DOHH2 (cell line): Measurements from ENCODE around the gene PMEL.

Experiments
- H3F3A ChIP-seq: fragments of 200-600 bp; sonication (generic), shearing (Covaris generic); 2 replicates; pipeline ENCODE4 v1.6.0; 2016; ENCODE audit warnings: antibody characterized with exemption, mild to moderate bottlenecking; ENCODE audit not compliant: control insufficient read depth, insufficient read depth
- H3K27ac ChIP-seq: fragments of 200-600 bp; sonication (generic); 2 replicates; pipeline ENCODE4 v1.5.1; 2014; ENCODE audit warnings: low read depth, mild to moderate bottlenecking, low read length, moderate library complexity
- H3K27me3 ChIP-seq: fragments of 200-600 bp; sonication (generic); 2 replicates; pipeline ENCODE4 v1.6.1; 2014; ENCODE audit warnings: mild to moderate bottlenecking, low read length, mixed read lengths; ENCODE audit not compliant: control insufficient read depth
- H3K36me3 ChIP-seq: fragments of 200-600 bp; sonication (generic); 2 replicates; pipeline ENCODE4 v1.6.1; 2014; ENCODE audit warnings: mild to moderate bottlenecking, low read length, moderate library complexity, mixed read lengths; ENCODE audit not compliant: control insufficient read depth
- H3K4me1 ChIP-seq: fragments of 200-600 bp; sonication (generic); 2 replicates; pipeline ENCODE4 v1.6.1; 2014; ENCODE audit warnings: mild to moderate bottlenecking, low read length, mixed read lengths; ENCODE audit not compliant: control insufficient read depth
- H3K4me2 ChIP-seq: fragments of 200-600 bp; sonication (generic); 2 replicates; pipeline ENCODE4 v1.6.0; 2014; ENCODE audit warnings: mild to moderate bottlenecking, low read length, moderate library complexity
- H3K4me3 ChIP-seq: fragments of 200-600 bp; sonication (generic); 2 replicates; pipeline ENCODE4 v1.5.1; 2014; ENCODE audit warnings: mild to moderate bottlenecking, low read length, mixed read lengths
- H3K79me2 ChIP-seq: fragments of 200-600 bp; sonication (generic); 2 replicates; pipeline ENCODE4 v1.6.1; 2014; ENCODE audit warnings: mild to moderate bottlenecking, low read length, mixed read lengths; ENCODE audit not compliant: control insufficient read depth
- H3K9me2 ChIP-seq: fragments of 200-600 bp; sonication (generic); replicated peaks from 2 replicates; pipeline ENCODE4 v1.6.1; 2014; ENCODE audit warnings: mild to moderate bottlenecking, low read length, mixed read lengths; ENCODE audit not compliant: control insufficient read depth
- H3K9me3 ChIP-seq: fragments of 200-600 bp; sonication (generic); 2 replicates; pipeline ENCODE4 v1.6.1; 2014; ENCODE audit warnings: antibody characterized with exemption, low read length, mixed read lengths; ENCODE audit not compliant: control insufficient read depth, insufficient read depth
- H4K20me1 ChIP-seq: fragments of 200-600 bp; sonication (generic); 2 replicates; pipeline ENCODE4 v1.6.0; 2014; ENCODE audit warnings: low read depth, mild to moderate bottlenecking, antibody characterized with exemption, low read length, moderate library complexity; ENCODE audit not compliant: control insufficient read depth, insufficient read depth
- CTCF ChIP-seq: fragments of 200-600 bp; sonication (generic); IDR thresholded peaks from one replicate; pipeline ENCODE4 v1.5.1; 2014; ENCODE audit warnings: antibody characterized with exemption, mild to moderate bottlenecking, low read depth, low read length; ENCODE audit not compliant: poor library complexity, severe bottlenecking
- EZH2phosphoT487 ChIP-seq: fragments of 200-600 bp; sonication (generic); IDR thresholded peaks from 2 replicates; pipeline ENCODE4 v1.6.1; 2017; ENCODE audit warnings: borderline replicate concordance, mild to moderate bottlenecking, antibody characterized with exemption, low read length, moderate library complexity, mixed read lengths

Gene PMEL

GRCh38 chr12:55938826-55939501 lies 26.9 kb downstream of the PMEL start:
- peaks cover 13% of the 10 kb centered on the region for H3K4me1 ChIP-seq
- no peaks in the 10 kb centered on the region for H3K9me3 ChIP-seq
- H3K4me3 ChIP-seq: no peak overlapping the region
- H3K27ac ChIP-seq: no peak overlapping the region
- no peaks in the 10 kb centered on the region for H3K9me2 ChIP-seq
- no peaks in the 10 kb centered on the region for H3K27me3 ChIP-seq
- peaks cover 12% of the 10 kb centered on the region for H3K79me2 ChIP-seq
- no peak overlapping the region for H3K4me2 ChIP-seq
- H3F3A ChIP-seq: peaks cover 6% of the 10 kb centered on the region; the same call in 1 of the 2 replicates
- no peak for TF ChIP-seq CTCF
- TF ChIP-seq EZH2phosphoT487: no peak
- no peaks in the 10 kb centered on the region for H4K20me1 ChIP-seq
- H3K36me3 ChIP-seq: peaks cover 91% of the 10 kb centered on the region

- no peak overlapping the region for H3K4me3 ChIP-seq
- H3K4me1 ChIP-seq: peaks cover 23% of the 10 kb centered on the region
- TF ChIP-seq CTCF: no peak
- TF ChIP-seq EZH2phosphoT487: no peak
- no peaks in the 10 kb centered on the region for H3K9me2 ChIP-seq
- H3K36me3 ChIP-seq: peaks cover 92% of the 10 kb centered on the region
- H3K27me3 ChIP-seq: no peaks in the 10 kb centered on the region
- no peak overlapping the region for H3K27ac ChIP-seq
- H3K4me2 ChIP-seq: no peak overlapping the region
- peaks cover 6% of the 10 kb centered on the region; the same call in 1 of the 2 replicates for H3F3A ChIP-seq
- H3K9me3 ChIP-seq: no peaks in the 10 kb centered on the region
- peaks cover 22% of the 10 kb centered on the region for H3K79me2 ChIP-seq
- no peaks in the 10 kb centered on the region for H4K20me1 ChIP-seq
Observed at GRCh38 chr12:55937981-55938380, 27.9 kb downstream of the PMEL start.

GRCh38 chr12:55935738-55936151 lies 30.1 kb downstream of the PMEL start:
- no peaks in the 10 kb centered on the region for H4K20me1 ChIP-seq
- no peak overlapping the region for H3K4me3 ChIP-seq

More at GRCh38 chr12:55935738-55936151, 30.1 kb downstream of the PMEL start:
- Histone ChIP-seq H3F3A (peaks cover 6% of the 10 kb centered on the region; the same call in 1 of the 2 replicates), H3K27ac (no peak overlapping the region), H3K79me2 (peaks cover 43% of the 10 kb centered on the region), H3K36me3 (peaks cover 83% of the 10 kb centered on the region), H3K4me1 (peaks cover 35% of the 10 kb centered on the region), H3K9me2 (no peaks in the 10 kb centered on the region), H3K4me2 (no peak overlapping the region), H3K9me3 (no peaks in the 10 kb centered on the region), H3K27me3 (no peaks in the 10 kb centered on the region)
- no peak for TF ChIP-seq EZH2phosphoT487
- TF ChIP-seq CTCF: no peak
